Peyer's patch (tissue), 4 donors: Measurements from ENCODE around the gene LDLRAD4. TPM values are rescaled to one million over a fixed set of nuclear protein-coding genes. Genes with fewer than 3 reads are reported as not detected.

ENCODE experiments used
- DNase-seq, 3 donors: peaks; one replicate each; pipeline ENCODE4 v3.0.0-alpha.2; 2017 to 2019
- H3K27ac ChIP-seq, 4 donors: fragments of 200-600 bp; sonication (generic); one replicate each; pipeline ENCODE4 v1.5.1; 2016 to 2019
- H3K27me3 ChIP-seq, 2 donors: fragments of 200-600 bp; sonication (generic); one replicate each; pipeline ENCODE4 v1.5.1; 2019
- H3K36me3 ChIP-seq, 3 donors: fragments of 200-600 bp; sonication (generic); one replicate each; pipeline ENCODE4 v1.5.1; 2016 to 2019
- H3K4me1 ChIP-seq, 4 donors: fragments of 200-600 bp; sonication (generic); one replicate each; pipeline ENCODE4 v1.5.1; 2016 to 2019
- H3K4me3 ChIP-seq, 4 donors: fragments of 200-600 bp; sonication (generic); 1 replicate in 3 of 4; 2 replicates in 1 of 4; pipeline ENCODE4 v1.5.1; 2016 to 2019; ENCODE audit warnings: mild to moderate bottlenecking in 1 of 4
- H3K9me3 ChIP-seq, 4 donors: fragments of 200-600 bp; sonication (generic); one replicate each; pipeline ENCODE4 v1.5.1; 2016 to 2019; ENCODE audit warnings: mild to moderate bottlenecking in 1 of 4
- CTCF ChIP-seq, 6 experiments: fragments of 450-650 bp in 4 of 6; fragments of 200-600 bp in 2 of 6; sonication (generic) in 1 of 6; IDR thresholded peaks; one replicate each; pipeline ENCODE4 v1.5.1; 2017 to 2019; ENCODE audit warnings: antibody characterized with exemption in 6 of 6, mild to moderate bottlenecking in 3 of 6, moderate library complexity in 1 of 6
- POLR2A ChIP-seq, 2 donors: fragments of 450-650 bp; IDR thresholded peaks; one replicate each; pipeline ENCODE4 v1.5.1; 2017; ENCODE audit warnings: antibody characterized with exemption in 2 of 2, mild to moderate bottlenecking in 2 of 2, moderate library complexity in 2 of 2
- total RNA-seq, 4 donors: library from RNA; depleted of rRNA; stranded (reverse); fragments of >200 nt; gene quantifications; one replicate each; pipeline ENCODE4 v1.1.0, GENCODE V29; 2016

The LDLRAD4 gene
- total RNA-seq, 4 donors from 2014 or later = 24.8 to 128 (median 50.0) TPM

GRCh38 chr18:13464432-13465123, 246.0 kb downstream of the LDLRAD4 start:
- Histone ChIP-seq H3K4me3 (peak overlapping the region; percentile 24 to 41 (median 28)), H3K36me3 (no peaks in the 10 kb centered on the region), H3K27ac (peak overlapping the region; percentile 37 to 72 (median 52)), H3K9me3 (no peaks in the 10 kb centered on the region), H3K27me3 (no peaks in the 10 kb centered on the region), H3K4me1 (peaks cover 0 to 10% (median 0%) of the 10 kb centered on the region in 4 donors)
- TF ChIP-seq POLR2A (IDR thresholded peaks at IDR 0.05) (no peak), CTCF (IDR thresholded peaks at IDR 0.05) (peak in 1 of 6 experiments; percentile 22)
- DNase-seq = peak in 2 of 3 donors; percentile 88

GRCh38 chr18:13465124-13465446, 246.5 kb downstream of the LDLRAD4 start:
- TF ChIP-seq POLR2A (IDR thresholded peaks at IDR 0.05) = no peak
- Histone ChIP-seq H3K27ac (peak overlapping the region; percentile 6 to 72 (median 52)), H3K36me3 (no peaks in the 10 kb centered on the region), H3K9me3 (no peaks in the 10 kb centered on the region), H3K4me3 (peak overlapping the region; percentile 24 to 41 (median 28)), H3K4me1 (peaks cover 0 to 10% (median 0%) of the 10 kb centered on the region in 4 donors), H3K27me3 (no peaks in the 10 kb centered on the region)
- no peak for DNase-seq

GRCh38 chr18:13465476-13465875, 246.9 kb downstream of the LDLRAD4 start:
- H3K27me3 ChIP-seq = no peaks in the 10 kb centered on the region
- peak overlapping the region; percentile 24 to 41 (median 28) for H3K4me3 ChIP-seq
- H3K4me1 ChIP-seq = peaks cover 0 to 10% (median 0%) of the 10 kb centered on the region in 4 donors
- no peaks in the 10 kb centered on the region for H3K36me3 ChIP-seq
- peak overlapping the region; percentile 6 to 72 (median 52) for H3K27ac ChIP-seq
- no peaks in the 10 kb centered on the region for H3K9me3 ChIP-seq
- TF ChIP-seq POLR2A (IDR thresholded peaks at IDR 0.05) (no peak), CTCF (IDR thresholded peaks at IDR 0.05) (no peak)
- DNase-seq = no peak

GRCh38 chr18:13470516-13471197, 252.1 kb downstream of the LDLRAD4 start:
- Histone ChIP-seq H3K27ac (peak overlapping the region in 1 of 4 donors; percentile 30), H3K4me3 (no peak overlapping the region), H3K36me3 (no peaks in the 10 kb centered on the region), H3K4me1 (no peaks in the 10 kb centered on the region), H3K27me3 (no peaks in the 10 kb centered on the region), H3K9me3 (no peaks in the 10 kb centered on the region)
- TF ChIP-seq POLR2A (IDR thresholded peaks at IDR 0.05) (no peak), CTCF (IDR thresholded peaks at IDR 0.05) (no peak)
- DNase-seq = no peak

- Histone ChIP-seq H3K4me1 (no peaks in the 10 kb centered on the region), H3K9me3 (no peaks in the 10 kb centered on the region), H3K27me3 (no peaks in the 10 kb centered on the region), H3K36me3 (no peaks in the 10 kb centered on the region), H3K4me3 (no peak overlapping the region), H3K27ac (peak overlapping the region in 1 of 4 donors; percentile 30)
- DNase-seq = no peak
- TF ChIP-seq CTCF (IDR thresholded peaks at IDR 0.05) (no peak), POLR2A (IDR thresholded peaks at IDR 0.05) (no peak)
Measured at GRCh38 chr18:13471198-13471845, 252.8 kb downstream of the LDLRAD4 start.
